Tibial nerve (tissue), 3 donors: ENCODE measurements around the gene SGTA.

Experiments
- EP300 ChIP-seq, 2 donors: sonication (generic); formaldehyde crosslinking; IDR thresholded peaks; one replicate each; pipeline ENCODE4 v1.6.1; 2017; ENCODE audit warnings: antibody characterized with exemption in 2 of 2, mild to moderate bottlenecking in 1 of 2
- POLR2A ChIP-seq, 2 donors: fragments of 450-650 bp; IDR thresholded peaks; one replicate each; pipeline ENCODE4 v1.6.1; 2017; ENCODE audit warnings: antibody characterized with exemption in 2 of 2, mild to moderate bottlenecking in 2 of 2, moderate library complexity in 2 of 2

DNA sequence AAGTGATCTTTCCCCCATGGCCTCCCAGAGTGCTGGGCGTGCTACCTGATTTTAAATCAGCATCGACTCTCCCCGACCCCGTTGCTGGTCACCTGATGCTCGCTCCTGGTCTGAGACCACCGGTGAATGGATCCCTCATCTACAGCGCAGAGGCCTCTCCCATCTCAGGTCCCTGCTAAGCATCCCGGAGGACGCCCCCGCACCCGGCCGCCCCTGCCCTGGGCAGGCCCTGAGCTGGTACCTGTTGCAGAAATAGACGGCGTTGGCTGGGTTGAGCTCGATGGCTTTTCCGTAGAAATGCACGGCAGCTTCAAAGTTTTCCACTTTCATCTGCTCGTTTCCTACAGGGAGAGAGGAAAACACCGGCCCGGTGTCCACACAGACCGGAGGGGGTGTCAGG is 18.1 kb downstream of the SGTA start:
- TF ChIP-seq POLR2A (IDR thresholded peaks at IDR 0.05) (no peak), EP300 (IDR thresholded peaks at IDR 0.05) (no peak)
